Thoracic aorta (tissue), 2 donors: ENCODE results near the gene EVI5L. TPM values are rescaled to one million over a fixed set of nuclear protein-coding genes. Genes with fewer than 3 reads are reported as not detected.

Source experiments
- ATAC-seq: fragments of 150-250 bp; one replicate; pipeline ENCODE4 v1.8.0; 2017; ENCODE audit warnings: low read depth; ENCODE audit not compliant: insufficient number of reproducible peaks, low FRiP score
- DNase-seq: peaks from one replicate; pipeline ENCODE4 v3.0.0-alpha.2; 2020; ENCODE audit warnings: low spot score
- H3K27ac ChIP-seq, 2 donors: fragments of 200-600 bp; sonication (generic); 1 replicate in 1 of 2; 2 replicates in 1 of 2; pipeline ENCODE4 v1.5.1; 2016; ENCODE audit warnings: mild to moderate bottlenecking in 2 of 2, moderate library complexity in 2 of 2
- H3K27me3 ChIP-seq: fragments of 200-600 bp; sonication (generic); replicated peaks from 2 replicates; pipeline ENCODE4 v1.6.0; 2016; ENCODE audit warnings: mild to moderate bottlenecking; ENCODE audit not compliant: insufficient read depth
- H3K36me3 ChIP-seq: fragments of 200-600 bp; sonication (generic); one replicate; pipeline ENCODE4 v1.5.1; 2016
- H3K4me1 ChIP-seq, 2 donors: fragments of 200-600 bp; sonication (generic); 1 replicate in 1 of 2; 2 replicates in 1 of 2; pipeline versions ENCODE4 v1.5.1 to v1.6.0; 2016; ENCODE audit warnings: low read depth in 2 of 2, mild to moderate bottlenecking in 1 of 2; ENCODE audit not compliant: control insufficient read depth in 1 of 2
- H3K4me3 ChIP-seq: fragments of 200-600 bp; sonication (generic); 2 replicates; pipeline ENCODE4 v1.5.1; 2016; ENCODE audit warnings: mild to moderate bottlenecking
- H3K9me3 ChIP-seq: fragments of 200-600 bp; sonication (generic); 2 replicates; pipeline ENCODE4 v1.5.1; 2016
- CTCF ChIP-seq: fragments of 200-600 bp; sonication (generic); IDR thresholded peaks from one replicate; pipeline ENCODE4 v1.5.1; 2019; ENCODE audit warnings: antibody characterized with exemption
- total RNA-seq, 2 donors: library from RNA; depleted of rRNA; stranded (reverse); fragments of >200 nt; gene quantifications; one replicate each; pipeline versions ENCODE4 v1.1.0 to v1.2.3, GENCODE V29; 2016

Gene EVI5L
- total RNA-seq, 2 donors from 2014 or later = 12.1 to 16.8 TPM

- ATAC-seq = no peak
- no peak for TF ChIP-seq CTCF
These were observed 1.4 kb downstream of the EVI5L start for GRCh38 chr19:7831452-7831851.

GRCh38 chr19:7832009-7832408, 2.0 kb downstream of the EVI5L start:
- Histone ChIP-seq H3K4me3 (no peak overlapping the region), H3K27me3 (no peaks in the 10 kb centered on the region), H3K9me3 (no peaks in the 10 kb centered on the region), H3K4me1 (peaks cover 3 to 22% of the 10 kb centered on the region in 2 donors), H3K36me3 (no peaks in the 10 kb centered on the region), H3K27ac (no peak overlapping the region)
- TF ChIP-seq CTCF = no peak
- ATAC-seq = no peak
- no peak for DNase-seq

More at GRCh38 chr19:7831452-7831851, 1.4 kb downstream of the EVI5L start:
- H3K27ac ChIP-seq = no peak overlapping the region
- no peak for DNase-seq
- no peaks in the 10 kb centered on the region for H3K27me3 ChIP-seq
- no peak overlapping the region for H3K4me3 ChIP-seq
- no peaks in the 10 kb centered on the region for H3K9me3 ChIP-seq
- H3K36me3 ChIP-seq = no peaks in the 10 kb centered on the region
- peaks cover 3 to 22% of the 10 kb centered on the region in 2 donors for H3K4me1 ChIP-seq

GRCh38 chr19:7832781-7833180, 2.8 kb downstream of the EVI5L start:
- H3K27ac ChIP-seq = no peak overlapping the region
- no peaks in the 10 kb centered on the region for H3K9me3 ChIP-seq
- DNase-seq (no peak), ATAC-seq (no peak)
- H3K27me3 ChIP-seq = no peaks in the 10 kb centered on the region
- H3K4me3 ChIP-seq = no peak overlapping the region
- H3K36me3 ChIP-seq = no peaks in the 10 kb centered on the region
- no peak for TF ChIP-seq CTCF
- H3K4me1 ChIP-seq = peaks cover 3 to 22% of the 10 kb centered on the region in 2 donors

- DNase-seq (no peak), ATAC-seq (no peak)
- H3K27ac ChIP-seq = no peak overlapping the region
- H3K4me1 ChIP-seq = peaks cover 3 to 22% of the 10 kb centered on the region in 2 donors
- no peak for TF ChIP-seq CTCF
- H3K9me3 ChIP-seq = no peaks in the 10 kb centered on the region
- no peaks in the 10 kb centered on the region for H3K27me3 ChIP-seq
- H3K36me3 ChIP-seq = no peaks in the 10 kb centered on the region
- no peak overlapping the region for H3K4me3 ChIP-seq
These were observed 3.4 kb downstream of the EVI5L start for GRCh38 chr19:7833225-7834099.

GRCh38 chr19:7839476-7839875, 9.5 kb downstream of the EVI5L start:
- Histone ChIP-seq H3K9me3 (no peaks in the 10 kb centered on the region), H3K27me3 (no peaks in the 10 kb centered on the region), H3K36me3 (no peaks in the 10 kb centered on the region), H3K4me3 (no peak overlapping the region), H3K4me1 (no peaks in the 10 kb centered on the region), H3K27ac (no peak overlapping the region)
- no peak for ATAC-seq
- TF ChIP-seq CTCF = no peak
- DNase-seq = no peak
